IgD-negative memory B cell (primary cell): Measurements from ENCODE around the gene NRAP. TPM values are rescaled to one million over a fixed set of nuclear protein-coding genes. Genes with fewer than 3 reads are reported as not detected.
A peak's percentile ranks its signal among the peaks of the same experiment; 100 is the strongest.

Source experiments
- H3K27ac Mint-ChIP-seq, 3 donors: one replicate each; pipeline ENCODE4 v1.8.0; 2020 to 2022; ENCODE audit warnings: mild to moderate bottlenecking in 3 of 3, mixed read lengths in 3 of 3, moderate library complexity in 1 of 3
- H3K27me3 Mint-ChIP-seq: one replicate; pipeline ENCODE4 v1.8.0; 2021; ENCODE audit warnings: mixed read lengths
- H3K36me3 Mint-ChIP-seq: one replicate; pipeline ENCODE4 v1.8.0; 2020; ENCODE audit warnings: mild to moderate bottlenecking, mixed read lengths
- H3K4me1 Mint-ChIP-seq, 3 donors: one replicate each; pipeline ENCODE4 v1.8.0; 2020 to 2022; ENCODE audit warnings: mixed read lengths in 3 of 3, mild to moderate bottlenecking in 1 of 3
- H3K4me3 Mint-ChIP-seq, 4 donors: one replicate each; pipeline ENCODE4 v1.8.0; 2020 to 2022; ENCODE audit warnings: mild to moderate bottlenecking in 4 of 4, mixed read lengths in 4 of 4, moderate library complexity in 3 of 4
- H3K9me3 Mint-ChIP-seq, 3 donors: one replicate each; pipeline ENCODE4 v1.8.0; 2020 to 2021; ENCODE audit warnings: mixed read lengths in 3 of 3, mild to moderate bottlenecking in 1 of 3
- polyA plus RNA-seq: library from polyadenylated mRNA; unstranded; fragments of 300-500 nt; fragmentation: Illumina TruSeq; gene quantifications from one replicate; pipeline ENCODE4 v1.2.3, GENCODE V29; 2021

Gene NRAP
- polyA plus RNA-seq, 1 donor from 2014 or later = not detected

- Mint-ChIP-seq H3K4me1 (no peaks in the 10 kb centered on the region), H3K27me3 (peaks cover 18% of the 10 kb centered on the region), H3K27ac (no peak overlapping the region), H3K9me3 (no peaks in the 10 kb centered on the region), H3K4me3 (no peak overlapping the region), H3K36me3 (no peaks in the 10 kb centered on the region)
Observed at GRCh38 chr10:113616244-113617074, 47.4 kb downstream of the NRAP start.

GRCh38 chr10:113613977-113614690, 49.7 kb downstream of the NRAP start:
- Mint-ChIP-seq H3K27ac (no peak overlapping the region), H3K4me1 (no peaks in the 10 kb centered on the region), H3K4me3 (peak overlapping the region in 1 of 4 donors; percentile 45), H3K36me3 (no peaks in the 10 kb centered on the region), H3K9me3 (no peaks in the 10 kb centered on the region), H3K27me3 (peaks cover 23% of the 10 kb centered on the region)

GRCh38 chr10:113613427-113613826, 50.4 kb downstream of the NRAP start:
- no peaks in the 10 kb centered on the region for H3K9me3 Mint-ChIP-seq
- H3K27me3 Mint-ChIP-seq = peaks cover 23% of the 10 kb centered on the region
- no peaks in the 10 kb centered on the region for H3K36me3 Mint-ChIP-seq
- no peaks in the 10 kb centered on the region for H3K4me1 Mint-ChIP-seq
- H3K27ac Mint-ChIP-seq = no peak overlapping the region
- no peak overlapping the region for H3K4me3 Mint-ChIP-seq

- no peaks in the 10 kb centered on the region for H3K9me3 Mint-ChIP-seq
- H3K27me3 Mint-ChIP-seq = peaks cover 16% of the 10 kb centered on the region
- H3K27ac Mint-ChIP-seq = no peak overlapping the region
- no peaks in the 10 kb centered on the region for H3K4me1 Mint-ChIP-seq
- H3K36me3 Mint-ChIP-seq = no peaks in the 10 kb centered on the region
- no peak overlapping the region for H3K4me3 Mint-ChIP-seq
Observed at GRCh38 chr10:113612154-113612553, 51.7 kb downstream of the NRAP start.

- H3K36me3 Mint-ChIP-seq = no peaks in the 10 kb centered on the region
- no peak overlapping the region for H3K27ac Mint-ChIP-seq
- H3K4me1 Mint-ChIP-seq = no peaks in the 10 kb centered on the region
- peaks cover 11% of the 10 kb centered on the region for H3K27me3 Mint-ChIP-seq
- no peak overlapping the region for H3K4me3 Mint-ChIP-seq
- no peaks in the 10 kb centered on the region for H3K9me3 Mint-ChIP-seq
Observed at GRCh38 chr10:113610631-113611601, 52.9 kb downstream of the NRAP start.

- H3K4me1 Mint-ChIP-seq = no peaks in the 10 kb centered on the region
- peaks cover 11% of the 10 kb centered on the region for H3K27me3 Mint-ChIP-seq
- no peaks in the 10 kb centered on the region for H3K36me3 Mint-ChIP-seq
- no peak overlapping the region for H3K4me3 Mint-ChIP-seq
- H3K27ac Mint-ChIP-seq = no peak overlapping the region
- no peaks in the 10 kb centered on the region for H3K9me3 Mint-ChIP-seq
Observed at GRCh38 chr10:113609704-113610108, 54.1 kb downstream of the NRAP start.

- Mint-ChIP-seq H3K9me3 (no peaks in the 10 kb centered on the region), H3K27ac (no peak overlapping the region), H3K27me3 (peaks cover 2% of the 10 kb centered on the region), H3K4me1 (no peaks in the 10 kb centered on the region), H3K4me3 (no peak overlapping the region), H3K36me3 (no peaks in the 10 kb centered on the region)
Observed at GRCh38 chr10:113605268-113605978, 58.4 kb downstream of the NRAP start.

- H3K36me3 Mint-ChIP-seq = no peaks in the 10 kb centered on the region
- H3K27ac Mint-ChIP-seq = no peak overlapping the region
- no peaks in the 10 kb centered on the region for H3K27me3 Mint-ChIP-seq
- no peak overlapping the region for H3K4me3 Mint-ChIP-seq
- H3K9me3 Mint-ChIP-seq = no peaks in the 10 kb centered on the region
- H3K4me1 Mint-ChIP-seq = no peaks in the 10 kb centered on the region
Observed at GRCh38 chr10:113604572-113604971, 59.3 kb downstream of the NRAP start.

GRCh38 chr10:113603057-113603777, 60.6 kb downstream of the NRAP start:
- H3K4me1 Mint-ChIP-seq = no peaks in the 10 kb centered on the region
- no peak overlapping the region for H3K27ac Mint-ChIP-seq
- no peaks in the 10 kb centered on the region for H3K27me3 Mint-ChIP-seq
- no peaks in the 10 kb centered on the region for H3K9me3 Mint-ChIP-seq
- no peaks in the 10 kb centered on the region for H3K36me3 Mint-ChIP-seq
- H3K4me3 Mint-ChIP-seq = peak overlapping the region in 1 of 4 donors; percentile 13

- Mint-ChIP-seq H3K36me3 (no peaks in the 10 kb centered on the region), H3K4me3 (no peak overlapping the region), H3K4me1 (no peaks in the 10 kb centered on the region), H3K27me3 (no peaks in the 10 kb centered on the region), H3K27ac (no peak overlapping the region), H3K9me3 (no peaks in the 10 kb centered on the region)
Observed at GRCh38 chr10:113600569-113600968, 63.3 kb downstream of the NRAP start.

- H3K9me3 Mint-ChIP-seq = no peaks in the 10 kb centered on the region
- no peaks in the 10 kb centered on the region for H3K36me3 Mint-ChIP-seq
- H3K4me1 Mint-ChIP-seq = no peaks in the 10 kb centered on the region
- no peaks in the 10 kb centered on the region for H3K27me3 Mint-ChIP-seq
- H3K27ac Mint-ChIP-seq = no peak overlapping the region
- H3K4me3 Mint-ChIP-seq = no peak overlapping the region
Observed at GRCh38 chr10:113594652-113595051, 69.2 kb downstream of the NRAP start.

GRCh38 chr10:113592380-113592779, 71.5 kb downstream of the NRAP start:
- H3K4me3 Mint-ChIP-seq = peak overlapping the region in 1 of 4 donors; percentile 51
- no peaks in the 10 kb centered on the region for H3K9me3 Mint-ChIP-seq
- no peak overlapping the region for H3K27ac Mint-ChIP-seq
- H3K4me1 Mint-ChIP-seq = peaks cover 0 to 1% (median 0%) of the 10 kb centered on the region in 3 donors
- H3K27me3 Mint-ChIP-seq = no peaks in the 10 kb centered on the region
- no peaks in the 10 kb centered on the region for H3K36me3 Mint-ChIP-seq

- H3K27me3 Mint-ChIP-seq = no peaks in the 10 kb centered on the region
- H3K27ac Mint-ChIP-seq = no peak overlapping the region
- no peak overlapping the region for H3K4me3 Mint-ChIP-seq
- no peaks in the 10 kb centered on the region for H3K36me3 Mint-ChIP-seq
- H3K9me3 Mint-ChIP-seq = no peaks in the 10 kb centered on the region
- peaks cover 0 to 1% (median 0%) of the 10 kb centered on the region in 3 donors for H3K4me1 Mint-ChIP-seq
Observed at GRCh38 chr10:113590581-113590980, 73.3 kb downstream of the NRAP start.
